GM18861 (cell line): ENCODE data around the gene SERPINB13.
A peak's percentile ranks its signal among the peaks of the same experiment; 100 is the strongest.
"Not testable (repeated sequence)": the region's sequence is repeated elsewhere in the genome, so short reads cannot be mapped to it uniquely, and the experiment has no call there.

Experiments
- ATAC-seq: cut with Tn5 transposase; IDR thresholded peaks from one replicate; pipeline ENCODE4 v1.9.1; 2021; ENCODE audit not compliant: unreplicated experiment

Gene SERPINB13

DNA sequence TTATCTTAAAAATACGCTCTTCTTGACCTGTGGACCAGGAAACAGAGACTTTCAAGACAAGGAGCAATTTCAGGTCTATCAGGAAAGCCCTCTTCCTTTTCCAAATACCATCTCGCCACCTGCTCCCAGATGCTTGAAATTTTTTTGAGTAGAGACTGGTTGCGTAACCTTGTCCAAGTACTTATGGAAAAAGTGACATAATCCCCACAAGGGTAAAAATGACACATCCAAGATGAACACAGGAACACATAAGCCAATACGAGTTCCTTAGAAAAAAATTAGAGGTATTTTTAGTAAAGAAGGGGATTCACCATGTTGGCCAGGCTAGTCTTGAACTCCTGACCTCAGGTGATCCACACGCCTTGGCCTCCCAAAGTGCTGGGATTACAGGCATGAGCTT lies 1.8 kb downstream of the SERPINB13 start:
- no peak for ATAC-seq

DNA sequence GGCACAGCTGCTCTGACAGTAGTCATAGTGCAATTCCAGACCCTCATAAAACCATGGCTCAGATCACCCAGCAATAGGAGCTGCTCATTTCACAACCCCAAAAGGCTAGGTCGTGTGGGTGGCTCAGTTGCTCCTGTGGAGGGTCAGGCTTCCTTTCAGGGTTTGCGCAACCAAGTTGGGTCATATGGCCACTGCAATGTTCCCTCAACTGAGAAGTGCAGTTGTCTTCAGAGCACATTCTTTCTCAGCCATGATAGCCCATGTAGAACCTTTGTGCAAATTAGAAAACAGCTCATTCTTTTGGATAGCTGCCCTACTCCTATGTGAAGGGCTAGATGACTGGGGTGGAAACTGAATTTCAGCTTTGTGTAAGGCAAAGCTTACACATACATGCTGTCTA lies 3.2 kb downstream of the SERPINB13 start:
- no peak for ATAC-seq

DNA sequence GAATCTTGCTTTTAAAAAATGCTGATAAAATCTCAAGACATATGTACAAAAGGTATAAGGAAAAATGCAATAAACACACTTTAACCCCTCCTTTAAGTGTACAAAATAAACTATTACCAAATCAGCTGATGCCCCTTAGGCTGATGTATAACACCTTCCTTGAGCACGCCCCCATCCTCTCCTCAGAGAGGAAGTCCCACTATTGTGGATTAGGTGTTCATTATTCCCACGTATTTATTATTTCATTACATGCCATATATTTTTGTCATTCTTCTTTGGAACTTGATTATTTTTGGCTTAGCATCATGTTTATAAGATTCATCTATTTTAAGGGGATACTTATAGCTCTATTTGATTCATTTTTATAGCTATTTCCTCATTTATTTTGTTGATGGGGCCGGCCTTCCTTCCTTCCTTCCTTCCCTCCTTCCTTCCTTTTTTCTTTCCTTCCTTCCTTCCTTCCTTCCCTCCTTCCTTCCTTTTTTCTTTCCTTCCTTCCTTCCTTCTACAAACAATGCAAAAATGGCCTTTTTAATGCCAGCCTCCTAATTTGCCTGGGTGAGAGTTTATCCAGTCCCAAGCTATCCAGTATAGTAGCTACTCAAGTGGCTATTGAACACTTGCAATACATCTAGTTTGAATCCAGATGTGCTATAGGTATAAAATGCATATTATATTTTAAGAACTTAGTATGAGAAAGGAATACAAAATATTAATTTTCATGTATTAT lies 4.0 kb downstream of the SERPINB13 start:
- no peak for ATAC-seq

DNA sequence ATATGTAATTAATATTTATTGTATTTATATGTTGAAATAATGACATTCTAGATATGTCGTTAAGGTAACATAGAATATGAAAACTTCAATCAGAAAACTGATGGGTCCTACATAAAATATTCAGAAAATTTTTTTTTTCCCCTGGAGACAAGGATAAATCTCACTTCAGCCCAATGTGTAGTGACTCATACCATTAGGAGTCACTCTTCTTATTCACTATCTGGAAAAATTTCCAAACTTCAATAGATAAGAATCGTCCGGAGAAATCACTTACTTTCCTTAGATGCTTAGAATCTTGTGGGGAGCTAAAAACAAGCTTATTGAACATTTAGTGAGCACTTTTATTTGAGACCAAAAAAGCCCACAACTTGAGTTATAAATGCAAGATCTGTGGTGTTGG lies 4.6 kb downstream of the SERPINB13 start:
- no peak for ATAC-seq

DNA sequence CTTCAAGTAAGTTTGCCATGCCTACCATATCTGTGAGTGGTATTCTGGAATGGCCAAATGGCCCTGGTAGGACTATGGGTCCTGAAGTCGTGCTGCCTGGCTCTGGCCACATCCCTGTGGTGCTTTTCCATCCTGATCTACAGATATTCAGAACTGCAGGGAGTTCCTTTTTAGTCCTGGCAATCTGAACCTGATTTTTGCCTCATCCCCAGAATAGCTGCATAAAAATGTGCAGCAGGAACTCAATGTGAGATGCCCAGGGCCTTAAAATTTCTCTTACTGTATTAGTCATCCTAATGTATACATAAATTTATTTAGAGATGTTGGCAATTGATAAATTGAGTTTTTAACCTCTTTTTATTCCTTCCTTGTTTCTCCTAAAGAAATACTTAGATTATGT lies 5.3 kb downstream of the SERPINB13 start:
- no peak for ATAC-seq

DNA sequence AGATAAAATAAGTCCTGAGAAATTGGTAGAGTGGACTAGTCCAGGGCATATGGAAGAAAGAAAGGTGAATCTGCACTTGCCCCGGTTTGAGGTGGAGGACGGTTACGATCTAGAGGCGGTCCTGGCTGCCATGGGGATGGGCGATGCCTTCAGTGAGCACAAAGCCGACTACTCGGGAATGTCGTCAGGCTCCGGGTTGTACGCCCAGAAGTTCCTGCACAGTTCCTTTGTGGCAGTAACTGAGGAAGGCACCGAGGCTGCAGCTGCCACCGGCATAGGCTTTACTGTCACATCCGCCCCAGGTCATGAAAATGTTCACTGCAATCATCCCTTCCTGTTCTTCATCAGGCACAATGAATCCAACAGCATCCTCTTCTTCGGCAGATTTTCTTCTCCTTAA lies 9.8 kb downstream of the SERPINB13 start:
- no peak for ATAC-seq

DNA sequence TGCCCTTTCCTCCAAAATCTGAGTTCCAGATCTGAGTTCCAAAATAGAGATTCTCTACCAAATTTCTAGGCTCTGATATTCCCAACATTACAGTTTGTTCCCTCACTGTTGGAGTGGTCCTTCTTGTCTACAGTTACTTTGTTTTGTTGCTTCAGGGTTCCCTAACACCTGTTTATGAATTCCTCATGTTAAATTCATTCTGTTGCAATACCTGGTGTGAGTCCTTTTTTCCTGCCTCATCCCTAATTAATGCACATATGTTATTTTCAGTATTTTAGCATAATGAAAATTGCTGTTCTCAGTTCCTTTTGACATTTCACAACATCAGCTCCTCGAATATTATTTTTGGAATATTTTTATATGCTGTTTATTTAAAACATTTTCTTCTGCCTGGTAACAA lies 16.2 kb downstream of the SERPINB13 start:
- ATAC-seq, result no peak

DNA sequence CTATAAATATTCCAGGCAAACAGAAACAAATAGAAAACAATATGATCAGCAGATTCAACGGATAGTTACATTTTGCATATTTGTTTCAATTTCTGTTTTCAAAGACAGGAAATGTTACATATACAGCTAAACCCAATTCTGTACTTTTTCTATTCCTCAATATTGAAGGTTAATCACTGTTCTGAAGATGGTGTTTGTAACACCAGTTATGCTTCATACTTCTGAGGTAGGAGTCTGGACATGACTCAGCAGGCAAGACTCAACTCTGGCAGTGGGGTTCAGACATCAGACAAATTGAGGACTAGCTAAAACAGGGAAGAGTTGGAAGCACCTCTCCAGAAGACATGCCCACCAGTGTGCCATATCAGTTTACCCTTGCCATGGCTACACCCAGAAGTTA lies 16.6 kb downstream of the SERPINB13 start:
- peak; percentile 97 for ATAC-seq

DNA sequence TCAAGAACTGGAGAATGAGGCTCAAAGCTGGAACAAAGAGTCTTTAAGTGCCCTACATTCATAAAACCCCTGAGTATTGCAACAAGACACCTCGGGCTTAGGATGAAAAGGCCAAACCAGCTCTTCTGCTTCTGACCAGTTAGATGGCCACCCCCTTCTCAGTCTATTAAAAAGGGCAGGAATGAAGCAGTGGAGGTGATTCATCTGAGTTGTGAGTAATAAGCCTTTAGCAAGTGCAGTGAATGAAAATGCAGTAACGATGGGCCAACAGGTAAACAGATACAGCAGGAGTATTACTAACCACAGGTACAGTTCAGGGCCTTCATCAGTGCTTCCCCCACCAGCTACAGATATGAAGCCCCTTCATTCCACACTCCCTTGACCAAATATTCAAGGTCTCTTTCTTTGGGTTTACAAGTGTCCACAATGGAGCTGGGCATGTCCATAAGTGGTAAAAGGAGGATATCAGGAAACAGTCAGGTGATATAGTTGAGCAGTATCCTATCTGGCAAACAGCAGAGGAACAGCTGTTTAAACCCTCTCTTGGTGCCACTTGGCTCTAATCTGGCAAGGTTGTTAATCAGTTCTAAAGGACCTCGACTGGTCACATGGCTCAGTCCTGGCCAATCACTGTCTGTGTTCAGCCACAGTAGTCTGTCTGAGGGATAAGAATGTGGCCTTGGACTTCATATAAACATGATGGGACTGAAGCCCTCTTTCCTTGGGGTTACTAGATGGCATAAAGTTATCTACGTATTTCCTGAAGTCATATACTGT lies 17.8 kb downstream of the SERPINB13 start:
- no peak for ATAC-seq

DNA sequence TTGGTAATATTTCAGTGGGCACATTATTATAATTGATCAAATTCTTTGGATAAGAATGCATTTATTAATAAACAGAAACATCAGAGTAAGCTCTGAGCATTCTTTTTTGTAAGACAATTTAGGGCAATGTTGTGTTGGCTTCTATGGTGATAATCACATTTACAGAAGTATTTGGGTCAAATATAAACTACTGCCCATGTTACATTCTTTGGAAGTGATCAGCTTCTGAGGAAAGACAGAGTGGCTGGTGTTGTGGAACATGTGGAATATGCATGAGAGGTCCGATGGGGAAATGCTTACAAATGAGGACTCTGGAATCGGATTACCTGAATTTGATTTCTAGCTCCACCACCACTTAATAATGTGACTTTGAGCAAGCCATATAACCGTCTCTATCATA lies 19.4 kb downstream of the SERPINB13 start:
- ATAC-seq, result no peak

DNA sequence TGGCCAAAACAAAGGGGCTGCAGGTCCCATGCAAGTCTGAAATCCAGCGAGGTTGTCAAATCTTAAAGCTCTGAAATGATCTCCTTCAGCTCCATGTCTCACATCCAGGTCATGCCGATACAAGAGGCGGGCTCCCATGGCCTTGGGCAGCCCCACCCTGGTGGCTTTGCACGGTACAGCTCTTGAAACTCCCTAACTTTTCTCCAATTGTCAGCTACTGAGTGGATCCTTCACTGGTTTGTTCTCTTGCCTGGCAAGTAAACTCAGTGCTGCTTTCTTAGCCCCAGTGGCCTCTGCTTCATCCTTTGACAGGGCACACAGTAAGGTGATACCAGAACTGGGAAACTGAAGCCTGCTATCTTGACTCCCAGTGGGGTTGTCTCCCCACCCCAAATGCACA lies 26.3 kb downstream of the SERPINB13 start:
- no peak for ATAC-seq

DNA sequence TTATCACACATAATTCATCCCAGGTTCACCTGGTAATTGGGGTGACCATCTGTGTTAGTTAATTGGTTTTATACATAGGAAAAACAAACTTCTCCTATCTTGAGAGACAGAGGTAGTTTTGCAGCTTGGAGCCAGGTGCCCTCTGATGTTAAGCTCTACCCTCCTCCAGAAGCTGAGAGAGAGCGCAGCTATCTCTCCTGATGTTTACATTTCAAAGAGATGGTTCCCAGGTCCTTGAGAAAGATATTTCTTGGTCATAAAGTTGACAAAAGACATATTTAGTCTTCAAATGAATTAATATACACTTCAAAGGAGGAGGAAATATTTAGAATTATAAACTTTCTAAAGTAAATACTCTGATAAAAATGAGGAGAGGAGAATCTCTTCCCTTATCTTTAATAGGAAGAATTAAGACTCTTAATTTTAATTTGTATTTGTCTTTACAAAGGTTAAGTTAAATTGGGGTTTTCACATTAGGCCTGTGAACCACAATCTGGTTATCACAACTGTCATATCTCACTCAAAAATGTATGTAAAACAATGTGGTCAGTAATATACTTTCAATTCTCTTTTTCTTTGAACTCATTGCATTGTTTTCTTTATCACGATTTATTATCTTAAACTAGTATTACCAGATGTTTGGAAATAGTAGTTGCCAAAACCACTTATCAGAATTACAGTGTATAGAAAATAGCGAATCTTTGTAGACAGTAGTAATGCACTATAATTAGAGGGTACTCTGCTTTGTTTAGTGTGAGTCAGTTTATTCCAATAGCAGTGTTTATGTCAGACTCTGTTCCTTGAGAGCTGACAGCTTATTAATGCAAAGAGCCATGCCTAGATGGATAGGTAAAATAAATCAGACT lies 30.1 kb downstream of the SERPINB13 start:
- peak; percentile 77 for ATAC-seq

DNA sequence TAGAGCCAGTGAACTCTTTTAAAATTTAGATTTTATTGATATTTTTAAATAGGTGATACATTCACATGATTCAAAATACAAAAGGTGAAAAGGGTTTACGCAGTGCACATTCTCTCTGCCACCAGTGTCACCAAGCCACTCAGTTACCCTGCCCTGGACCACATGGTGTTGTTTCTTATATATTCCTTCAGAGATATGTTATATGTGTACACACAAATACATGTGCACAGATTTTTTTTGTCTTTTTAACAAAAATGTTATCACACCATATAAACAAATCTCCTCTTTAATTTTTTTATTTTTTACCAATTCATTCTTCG lies 30.7 kb downstream of the SERPINB13 start:
- no peak for ATAC-seq

DNA sequence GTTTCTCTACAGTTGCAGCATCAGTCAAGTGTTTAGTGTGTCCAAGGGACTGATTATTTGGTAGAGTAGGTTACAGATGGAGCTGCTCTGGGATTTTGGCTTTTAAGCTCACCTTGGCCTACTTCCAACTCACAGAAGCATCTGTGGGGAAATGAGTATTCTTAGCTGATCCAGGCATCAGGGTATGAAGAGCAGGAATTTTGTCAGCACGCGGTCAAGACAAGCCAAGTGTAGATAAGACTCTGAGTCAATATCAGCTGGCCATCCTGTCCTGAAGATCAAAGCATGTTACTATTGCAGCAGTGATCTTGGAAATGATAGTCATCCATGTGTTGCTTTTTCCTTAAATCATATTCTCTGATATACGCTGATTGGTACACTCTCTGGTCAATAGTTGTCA lies 32.5 kb downstream of the SERPINB13 start:
- no peak for ATAC-seq

DNA sequence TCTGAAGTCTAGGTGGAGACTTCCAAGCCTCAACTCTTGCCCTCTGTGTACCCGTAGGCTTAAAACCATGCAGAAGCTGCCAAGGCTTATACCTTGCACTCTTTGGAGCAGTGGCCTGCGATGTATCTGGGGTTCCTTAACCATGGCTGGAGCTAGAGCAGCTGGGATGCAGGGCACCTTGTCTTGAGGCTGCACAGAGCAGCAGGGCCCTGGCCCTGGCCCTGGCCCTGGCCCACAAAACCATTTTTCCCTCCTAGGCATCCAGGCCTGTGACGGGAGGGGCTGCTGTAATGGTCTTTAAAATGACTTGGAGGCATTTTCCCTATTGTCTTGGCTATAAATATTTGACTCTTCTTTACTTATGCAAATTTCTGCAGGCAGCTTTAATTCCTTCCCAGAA lies 37.7 kb downstream of the SERPINB13 start:
- ATAC-seq, result no peak

DNA sequence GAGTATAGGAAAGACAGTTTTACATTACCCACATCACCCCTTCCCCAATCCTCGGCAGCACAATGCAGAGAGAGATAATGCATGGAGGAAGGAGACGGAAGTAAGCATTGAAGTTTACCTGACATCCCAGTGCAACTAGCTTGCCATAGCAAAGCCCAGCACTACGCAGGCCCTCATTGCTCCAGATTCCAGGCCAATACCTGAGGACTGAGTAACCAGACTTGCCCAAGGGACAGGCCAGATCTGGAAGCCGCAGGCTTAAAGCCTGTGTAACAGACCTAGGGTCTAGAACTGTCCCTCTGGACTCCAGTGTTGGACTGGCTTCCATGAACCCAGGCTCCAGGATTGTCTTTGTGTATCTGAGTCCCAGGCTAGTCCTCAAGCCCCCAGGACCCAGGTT lies 39.3 kb downstream of the SERPINB13 start:
- no peak for ATAC-seq

DNA sequence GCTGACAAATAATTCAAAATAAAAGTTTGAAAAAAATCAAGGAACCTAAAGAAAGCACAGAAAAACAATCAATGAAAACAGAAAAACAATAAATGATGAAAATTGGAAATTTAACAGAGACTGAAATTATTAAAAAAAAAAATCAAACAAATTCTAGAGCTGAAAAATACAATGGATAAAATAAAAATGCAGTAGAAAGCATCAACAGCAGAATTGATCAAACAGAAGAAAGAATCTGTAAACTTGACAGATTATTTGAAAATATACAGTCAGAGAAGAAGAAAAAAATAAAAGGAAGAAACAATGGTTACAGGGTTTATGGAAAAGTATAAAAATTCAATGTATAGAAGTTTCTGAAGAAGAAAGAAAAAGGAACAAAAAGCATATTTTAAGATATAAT lies 40.7 kb downstream of the SERPINB13 start:
- no peak for ATAC-seq

DNA sequence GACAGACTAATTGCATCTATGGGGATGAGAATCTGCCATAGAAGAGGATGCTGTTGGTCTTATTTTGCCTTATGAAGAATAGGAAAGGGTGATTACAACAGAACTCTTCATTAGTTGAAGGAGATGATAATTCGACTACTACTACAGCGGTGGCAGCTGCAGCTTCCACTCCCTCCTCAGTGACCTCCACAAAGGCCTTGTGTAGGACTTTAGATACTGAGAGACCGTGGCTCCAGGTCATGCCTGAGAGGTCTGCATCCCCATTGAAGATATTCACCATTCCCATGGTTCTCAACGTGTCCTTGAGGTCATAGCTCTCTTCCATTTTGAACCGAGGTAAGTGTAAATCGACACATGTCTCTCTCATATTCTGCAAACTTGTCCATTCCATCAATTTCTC lies 50.6 kb downstream of the SERPINB13 start:
- no peak for ATAC-seq

DNA sequence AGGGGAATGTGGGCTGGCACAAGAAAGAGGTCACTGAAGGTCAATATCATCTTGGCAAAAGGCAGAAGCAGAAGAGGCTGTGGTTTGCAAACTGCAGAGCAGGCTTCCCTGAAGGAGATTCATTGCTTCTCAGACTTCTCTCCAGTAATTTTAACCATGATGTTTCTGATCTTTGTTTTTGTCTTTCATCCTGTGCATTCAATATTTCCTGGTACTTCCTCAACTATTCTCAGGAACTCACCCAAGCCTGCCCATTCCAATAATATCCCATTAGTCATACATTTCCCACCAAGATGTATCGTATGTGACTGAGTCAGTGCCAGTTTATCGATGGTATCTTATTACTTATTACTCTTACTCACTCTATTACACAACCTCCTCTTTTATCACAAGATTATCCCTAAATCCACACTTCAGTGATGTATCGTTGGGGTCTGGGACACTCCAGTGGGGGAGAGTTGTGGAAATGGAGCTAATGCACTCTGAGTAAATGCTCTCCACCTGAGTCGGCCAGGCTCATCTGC lies 54.1 kb downstream of the SERPINB13 start:
- ATAC-seq, result not testable (repeated sequence)

DNA sequence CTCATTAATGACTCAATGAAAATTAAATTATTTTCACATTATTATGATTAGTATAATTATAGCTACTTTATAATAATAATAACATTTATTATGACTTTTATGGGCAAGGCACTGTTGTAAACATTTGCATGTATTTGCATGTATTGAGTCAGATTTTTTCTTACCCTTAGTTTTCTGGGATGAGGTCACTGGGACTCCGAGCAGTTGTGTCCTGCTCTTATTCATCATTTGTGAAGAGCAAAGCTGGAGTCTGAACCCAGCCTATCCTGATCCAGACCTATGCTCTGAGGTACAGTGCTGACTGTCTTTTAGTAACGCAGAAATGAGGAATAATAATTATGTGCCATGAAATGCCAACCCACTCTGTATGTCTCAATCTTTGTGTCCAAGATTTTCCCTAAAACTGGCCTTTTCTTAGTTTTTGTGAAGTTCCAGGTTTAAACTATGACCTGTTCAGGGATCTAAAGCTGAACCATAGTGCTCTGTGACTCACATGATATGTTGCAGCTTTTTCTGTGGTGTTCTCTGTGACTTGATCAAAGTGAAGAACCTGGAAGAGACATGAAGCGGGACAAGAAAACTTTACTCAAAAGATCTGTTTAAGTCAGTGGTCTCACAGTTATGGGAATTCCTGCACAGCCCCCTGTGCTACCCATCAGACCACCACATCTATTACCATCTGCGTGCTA lies 55.7 kb downstream of the SERPINB13 start:
- ATAC-seq, result not testable (repeated sequence)

DNA sequence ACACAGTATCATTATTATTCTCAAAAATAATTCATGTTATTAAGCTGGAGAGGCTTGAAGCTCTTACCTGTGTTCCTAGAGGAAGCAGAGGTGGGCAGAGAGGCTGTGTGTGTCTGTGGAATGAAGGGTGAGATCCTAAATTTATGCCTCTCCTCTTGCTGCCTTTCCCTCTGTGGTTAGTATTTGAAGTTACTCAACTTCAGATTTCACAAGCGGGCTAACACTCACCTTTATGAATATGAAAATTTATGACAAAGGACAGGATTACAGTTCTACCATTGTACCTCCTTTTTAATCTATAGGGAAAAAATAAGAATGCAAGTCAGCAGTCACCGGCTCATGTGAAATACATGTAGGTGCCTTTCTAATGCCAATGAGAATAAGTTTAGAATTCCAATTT lies 57.0 kb downstream of the SERPINB13 start, which contains the start of gene SERPINB4:
Gene SERPINB4, minus strand, starts transcription at position 115 of the 400 bp plus-strand sequence. CDS start 679 bp downstream, outside the sequence.
- ATAC-seq, result not testable (repeated sequence)
